HEK293 (cell line): Measurements from ENCODE around the gene STUB1.

Experiments
- CTCF ChIA-PET: fragments of 350-600 bp; formaldehyde crosslinking; extraction: SDS; loops from one replicate; lab custom pipeline; 2021; ENCODE audit warnings: antibody characterized with exemption; lab: Yijun Ruan, JAX
- POLR2A ChIA-PET: fragments of 300-600 bp; formaldehyde crosslinking; extraction: SDS; loops from one replicate; lab custom pipeline; 2020; ENCODE audit warnings: antibody characterized with exemption, inconsistent platforms; lab: Yijun Ruan, JAX
- H3K27ac ChIP-seq: fragments of 200-500 bp; sonication (Bioruptor generic); 2 replicates; pipeline ENCODE4 v1.5.1; 2014; ENCODE audit warnings: low read depth, low read length, control low read depth, inconsistent platforms; ENCODE audit errors: extremely low read depth
- H3K36me3 ChIP-seq, 2 experiments: fragments of 200-500 bp in 1 of 2; sonication (Bioruptor generic) in 1 of 2; 1 replicate in 1 of 2; 2 replicates in 1 of 2; pipeline ENCODE4 v1.5.1; 2014 to 2017; ENCODE audit warnings: inconsistent platforms in 2 of 2, low read length in 2 of 2; ENCODE audit not compliant: control insufficient read depth in 2 of 2, insufficient read depth in 1 of 2
- H3K4me1 ChIP-seq: fragments of 200-500 bp; sonication (Bioruptor generic); 2 replicates; pipeline ENCODE4 v1.5.1; 2014; ENCODE audit warnings: mild to moderate bottlenecking, low read length, inconsistent platforms; ENCODE audit not compliant: control insufficient read depth, insufficient read depth
- H3K4me3 ChIP-seq: 2 replicates; pipeline ENCODE4 v1.5.1; 2011; ENCODE audit warnings: low read depth, mild to moderate bottlenecking, control low read depth, low read length, moderate library complexity
- H3K9me3 ChIP-seq: fragments of 200-500 bp; sonication (Bioruptor generic); 2 replicates; pipeline ENCODE4 v1.5.1; 2014; ENCODE audit warnings: low read depth, low read length, inconsistent platforms; ENCODE audit not compliant: control insufficient read depth, insufficient read depth
- ATF2 ChIP-seq: fragments of 450-650 bp; formaldehyde crosslinking; IDR thresholded peaks from 2 replicates; pipeline ENCODE4 v1.5.1; 2016; ENCODE audit warnings: missing biosample characterization, missing genetic modification characterization, low read depth
- SETDB1 ChIP-seq: IDR thresholded peaks from one replicate; pipeline ENCODE4 v1.6.1; 2017; ENCODE audit warnings: mild to moderate bottlenecking, low read length, moderate library complexity, mixed read lengths; ENCODE audit not compliant: insufficient read length
- ZBTB20 ChIP-seq: fragments of 450-650 bp; formaldehyde crosslinking; IDR thresholded peaks from 2 replicates; pipeline ENCODE4 v1.5.1; 2016; ENCODE audit warnings: missing biosample characterization, missing genetic modification characterization
- ZBTB6 ChIP-seq: fragments of 450-650 bp; formaldehyde crosslinking; IDR thresholded peaks from 2 replicates; pipeline ENCODE4 v1.5.1; 2017; ENCODE audit warnings: missing biosample characterization, missing genetic modification characterization
- ZIC2 ChIP-seq: fragments of 450-650 bp; formaldehyde crosslinking; IDR thresholded peaks from 2 replicates; pipeline ENCODE4 v1.5.1; 2016; ENCODE audit warnings: missing biosample characterization, missing genetic modification characterization
- ZNF132 ChIP-seq: fragments of 450-650 bp; formaldehyde crosslinking; IDR thresholded peaks from 2 replicates; pipeline ENCODE4 v1.5.1; 2017; ENCODE audit warnings: missing biosample characterization, missing genetic modification characterization, borderline replicate concordance
- ZNF148 ChIP-seq: fragments of 450-650 bp; formaldehyde crosslinking; IDR thresholded peaks from 2 replicates; pipeline ENCODE4 v1.5.0; 2017; ENCODE audit warnings: missing biosample characterization, missing genetic modification characterization, borderline replicate concordance
- ZNF19 ChIP-seq: fragments of 450-650 bp; formaldehyde crosslinking; IDR thresholded peaks from 2 replicates; pipeline ENCODE4; 2016; ENCODE audit warnings: missing biosample characterization, missing genetic modification characterization, low read depth
- ZNF221 ChIP-seq: fragments of 450-650 bp; formaldehyde crosslinking; IDR thresholded peaks from 2 replicates; pipeline ENCODE4 v1.5.1; 2017; ENCODE audit warnings: missing biosample characterization, missing genetic modification characterization, borderline replicate concordance
- ZNF302 ChIP-seq: fragments of 450-650 bp; formaldehyde crosslinking; IDR thresholded peaks from 2 replicates; pipeline ENCODE4 v1.5.1; 2016; ENCODE audit warnings: missing biosample characterization, missing genetic modification characterization, low read depth
- ZNF37A ChIP-seq: fragments of 450-650 bp; IDR thresholded peaks from 2 replicates; pipeline ENCODE4 v1.5.1; 2018; ENCODE audit warnings: missing biosample characterization, missing genetic modification characterization
- ZNF596 ChIP-seq: fragments of 450-650 bp; IDR thresholded peaks from 2 replicates; pipeline ENCODE4 v1.5.0; 2018; ENCODE audit warnings: missing biosample characterization, mild to moderate bottlenecking, missing genetic modification characterization, moderate library complexity
- ZNF623 ChIP-seq: fragments of 450-650 bp; formaldehyde crosslinking; IDR thresholded peaks from 2 replicates; pipeline ENCODE4 v1.5.1; 2016; ENCODE audit warnings: missing biosample characterization, missing genetic modification characterization
- ZNF645 ChIP-seq: fragments of 450-650 bp; formaldehyde crosslinking; IDR thresholded peaks from 2 replicates; pipeline ENCODE4; 2016; ENCODE audit warnings: missing biosample characterization, missing genetic modification characterization

STUB1 gene

GRCh38 chr16:633336-634050 lies 46.7 kb upstream of the STUB1 start:
- POLR2A ChIA-PET = interaction anchor here (1.3 kb wide), 1 partner anchor 9 kb away, joined by 3 read pairs; no protein-coding TSS in a partner anchor
- TF ChIP-seq SETDB1 = no peak
- TF ChIP-seq ZNF302 (tag by site-specific recombination) = no peak
- TF ChIP-seq ZNF19 (tag by site-specific recombination) = no peak
- peak; percentile 65 for TF ChIP-seq ZBTB6 (tag by site-specific recombination)
- TF ChIP-seq ZNF221 (tag by site-specific recombination) = no peak
- no peak for TF ChIP-seq ZNF148 (tag by site-specific recombination)
- Histone ChIP-seq H3K4me1 (peaks cover 4% of the 10 kb centered on the region; the same call in 1 of the 2 replicates), H3K27ac (no peak overlapping the region), H3K9me3 (no peaks in the 10 kb centered on the region), H3K36me3 (peaks cover 0 to 20% of the 10 kb centered on the region in 2 experiments; a peak in 1 of 3 replicates), H3K4me3 (no peak overlapping the region)
- CTCF ChIA-PET = no interaction called here

- no peak overlapping the region for H3K27ac ChIP-seq
- peaks cover 0 to 20% of the 10 kb centered on the region in 2 experiments; a peak in 1 of 3 replicates for H3K36me3 ChIP-seq
- no peaks in the 10 kb centered on the region for H3K9me3 ChIP-seq
- POLR2A ChIA-PET = interaction anchor here (1.3 kb wide), 1 partner anchor 10 kb away, joined by 3 read pairs; no protein-coding TSS in a partner anchor
- no peak overlapping the region for H3K4me3 ChIP-seq
- TF ChIP-seq ZNF132 (tag by site-specific recombination) (no peak), ZNF623 (no peak), ZNF596 (tag by site-specific recombination) (no peak), ZNF645 (tag by site-specific recombination) (no peak), ZNF37A (tag by site-specific recombination) (no peak), ZIC2 (tag by site-specific recombination) (no peak), ZBTB20 (no peak), ATF2 (no peak)
- TF ChIP-seq, all 188 proteins: peak for 0
- H3K4me1 ChIP-seq = peaks cover 4% of the 10 kb centered on the region; the same call in 1 of the 2 replicates
- CTCF ChIA-PET = no interaction called here
Observed at GRCh38 chr16:634051-634670, 46.0 kb upstream of the STUB1 start.
